GM12864 (cell line): Measurements from ENCODE around the gene IRF3.
"Not testable (repeated sequence)": the region's sequence is repeated elsewhere in the genome, so short reads cannot be mapped to it uniquely, and the experiment has no call there.

Experiments used
- DNase-seq: peaks from one replicate; pipeline ENCODE4 v3.0.0-alpha.2; 2011; ENCODE audit warnings: low read depth
- H3K4me3 ChIP-seq: 2 replicates; pipeline ENCODE4 v1.5.1; 2011; ENCODE audit warnings: mild to moderate bottlenecking, low read depth, low read length, control low read depth
- TF ChIP-seq, protein P1 (sequence below): IDR thresholded peaks from 2 replicates; pipeline ENCODE4 v1.5.1; 2011; ENCODE audit warnings: low read depth, mild to moderate bottlenecking, moderate library complexity, low read length, control low read depth, inconsistent platforms; ENCODE audit errors: missing control alignments

IRF3 gene

GRCh38 chr19:49626226-49626625 is 39.4 kb downstream of the IRF3 start:
- DNase-seq = no peak

GRCh38 chr19:49624967-49625910 is 40.4 kb downstream of the IRF3 start:
- H3K4me3 ChIP-seq = no peak overlapping the region
- TF ChIP-seq, protein P1, sequence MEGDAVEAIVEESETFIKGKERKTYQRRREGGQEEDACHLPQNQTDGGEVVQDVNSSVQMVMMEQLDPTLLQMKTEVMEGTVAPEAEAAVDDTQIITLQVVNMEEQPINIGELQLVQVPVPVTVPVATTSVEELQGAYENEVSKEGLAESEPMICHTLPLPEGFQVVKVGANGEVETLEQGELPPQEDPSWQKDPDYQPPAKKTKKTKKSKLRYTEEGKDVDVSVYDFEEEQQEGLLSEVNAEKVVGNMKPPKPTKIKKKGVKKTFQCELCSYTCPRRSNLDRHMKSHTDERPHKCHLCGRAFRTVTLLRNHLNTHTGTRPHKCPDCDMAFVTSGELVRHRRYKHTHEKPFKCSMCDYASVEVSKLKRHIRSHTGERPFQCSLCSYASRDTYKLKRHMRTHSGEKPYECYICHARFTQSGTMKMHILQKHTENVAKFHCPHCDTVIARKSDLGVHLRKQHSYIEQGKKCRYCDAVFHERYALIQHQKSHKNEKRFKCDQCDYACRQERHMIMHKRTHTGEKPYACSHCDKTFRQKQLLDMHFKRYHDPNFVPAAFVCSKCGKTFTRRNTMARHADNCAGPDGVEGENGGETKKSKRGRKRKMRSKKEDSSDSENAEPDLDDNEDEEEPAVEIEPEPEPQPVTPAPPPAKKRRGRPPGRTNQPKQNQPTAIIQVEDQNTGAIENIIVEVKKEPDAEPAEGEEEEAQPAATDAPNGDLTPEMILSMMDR = no peak
- DNase-seq = no peak

More at GRCh38 chr19:49626226-49626625, 39.4 kb downstream of the IRF3 start:
- TF ChIP-seq, protein P1 = no peak
- no peak overlapping the region for H3K4me3 ChIP-seq

- not testable (repeated sequence) for DNase-seq, H3K4me3 ChIP-seq
Measured at GRCh38 chr19:49617860-49618259, 47.8 kb downstream of the IRF3 start.

GRCh38 chr19:49616945-49617344 is 48.7 kb downstream of the IRF3 start:
- DNase-seq = no peak
- TF ChIP-seq, protein P1 = no peak
- H3K4me3 ChIP-seq = no peak overlapping the region

GRCh38 chr19:49616532-49616931 is 49.1 kb downstream of the IRF3 start:
- H3K4me3 ChIP-seq = no peak overlapping the region
- TF ChIP-seq, protein P1 = no peak
- DNase-seq = no peak

GRCh38 chr19:49615861-49616260 is 49.8 kb downstream of the IRF3 start:
- DNase-seq = no peak

GRCh38 chr19:49614096-49614833 is 51.4 kb downstream of the IRF3 start:
- no peak overlapping the region for H3K4me3 ChIP-seq
- no peak for DNase-seq
- TF ChIP-seq, protein P1 = no peak

More at GRCh38 chr19:49615861-49616260, 49.8 kb downstream of the IRF3 start:
- TF ChIP-seq, protein P1 = no peak
- no peak overlapping the region for H3K4me3 ChIP-seq
